NCI-H446 treated with DMSO at 0.1 percent for 48 hours (cell line): ENCODE results near the gene MORN3.
"Not testable (repeated sequence)": the region's sequence is repeated elsewhere in the genome, so short reads cannot be mapped to it uniquely, and the experiment has no call there.

ENCODE experiments used
- DNase-seq: peaks from one replicate; lab custom pipeline; 2025; lab: John Stamatoyannopoulos, UW

Gene MORN3

DNA sequence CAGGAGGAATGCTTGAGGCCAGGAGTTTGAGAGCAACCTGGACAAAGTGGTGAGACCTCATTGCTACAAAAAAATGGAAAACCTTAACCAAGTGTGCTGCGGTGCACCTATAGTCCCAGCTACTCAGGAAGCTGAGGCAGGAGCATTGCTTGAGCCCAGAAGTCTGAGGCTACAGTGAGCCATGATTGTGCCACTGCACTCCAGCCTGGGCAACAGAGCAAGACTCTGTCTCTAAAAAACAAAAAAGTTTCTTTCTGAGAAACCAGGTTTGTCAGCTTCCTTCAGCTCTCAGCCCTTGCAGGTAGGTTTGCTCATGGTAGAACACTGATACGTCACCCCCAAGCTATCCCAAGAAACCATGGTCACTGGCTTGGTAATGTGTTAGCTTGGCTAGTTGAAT is 20.0 kb upstream of the MORN3 start:
- no peak for DNase-seq

DNA sequence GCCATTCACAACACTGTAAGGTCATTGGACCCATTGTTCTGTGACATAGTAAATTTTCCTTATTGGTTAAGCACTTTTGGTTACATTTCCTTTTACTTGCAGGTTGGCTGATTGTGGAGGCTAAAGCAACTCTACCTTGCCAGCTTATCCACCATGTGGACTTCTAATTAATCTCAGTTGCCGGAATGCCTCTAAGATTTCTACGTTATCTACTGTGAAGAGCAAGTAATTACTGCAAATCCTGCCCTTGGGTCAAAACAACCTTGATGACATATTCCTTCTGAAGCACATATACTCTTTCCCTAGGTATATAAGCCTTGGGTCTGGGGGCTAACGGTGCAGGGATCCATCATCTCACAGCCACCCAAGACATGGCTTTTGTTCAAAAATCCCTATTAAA is 19.5 kb upstream of the MORN3 start:
- no peak for DNase-seq

DNA sequence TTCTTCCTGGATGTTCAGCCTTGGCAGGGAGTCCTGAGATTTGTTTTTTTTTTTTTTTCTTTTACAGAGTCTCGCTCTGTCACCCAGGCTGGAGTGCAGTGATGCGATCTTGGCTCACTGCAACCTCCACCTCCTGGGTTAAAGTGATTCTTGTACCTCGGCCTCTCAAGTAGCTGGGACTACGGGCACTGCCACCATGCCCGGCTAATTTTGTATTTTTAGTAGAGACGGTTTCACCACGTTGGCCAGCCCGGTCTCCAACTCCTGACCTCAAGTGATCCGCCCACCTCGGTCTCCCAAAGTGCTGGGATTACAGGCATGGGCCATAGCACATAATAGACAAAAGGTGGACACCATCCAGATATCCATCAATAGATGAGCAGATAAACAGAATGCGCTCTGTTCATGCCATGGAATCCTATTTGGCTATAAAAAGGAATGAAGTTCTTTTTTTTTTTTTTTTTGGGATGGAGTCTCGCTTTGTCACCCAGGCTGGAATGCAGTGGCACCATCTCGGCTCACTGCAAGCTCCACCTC is 10.3 kb upstream of the MORN3 start:
- DNase-seq = not testable (repeated sequence)

DNA sequence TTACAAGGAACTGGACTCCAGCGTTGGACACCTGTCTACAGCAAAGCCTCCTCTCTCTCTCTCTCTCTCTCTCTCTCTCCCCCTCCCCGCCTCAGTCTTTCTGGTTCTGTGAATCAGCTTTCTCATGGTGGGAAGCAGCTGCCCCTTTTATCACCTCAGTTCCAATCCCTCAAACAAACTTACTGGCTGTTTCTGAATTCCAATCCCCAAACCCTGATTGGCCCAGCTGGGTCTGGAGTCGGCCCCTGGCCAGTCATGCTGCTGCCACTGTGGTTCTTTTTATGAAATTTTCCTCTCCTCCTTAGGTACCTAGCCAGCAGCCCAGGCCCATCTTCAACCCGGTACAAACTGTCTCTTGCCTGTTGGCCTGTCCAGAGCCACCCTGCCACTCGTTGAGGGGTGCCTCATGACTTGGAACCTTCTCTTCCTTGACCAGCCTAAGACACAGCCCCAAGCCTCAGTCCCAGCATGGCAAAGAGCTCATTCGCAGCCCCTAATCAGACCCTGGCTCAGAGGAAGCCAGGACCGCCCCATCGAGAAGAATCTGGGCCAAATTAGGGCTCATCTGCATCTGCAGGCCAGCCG is 9.4 kb upstream of the MORN3 start:
- DNase-seq = no peak

- no peak for DNase-seq
Observed at GRCh38 chr12:121678305-121678704, 8.9 kb upstream of the MORN3 start.

DNA sequence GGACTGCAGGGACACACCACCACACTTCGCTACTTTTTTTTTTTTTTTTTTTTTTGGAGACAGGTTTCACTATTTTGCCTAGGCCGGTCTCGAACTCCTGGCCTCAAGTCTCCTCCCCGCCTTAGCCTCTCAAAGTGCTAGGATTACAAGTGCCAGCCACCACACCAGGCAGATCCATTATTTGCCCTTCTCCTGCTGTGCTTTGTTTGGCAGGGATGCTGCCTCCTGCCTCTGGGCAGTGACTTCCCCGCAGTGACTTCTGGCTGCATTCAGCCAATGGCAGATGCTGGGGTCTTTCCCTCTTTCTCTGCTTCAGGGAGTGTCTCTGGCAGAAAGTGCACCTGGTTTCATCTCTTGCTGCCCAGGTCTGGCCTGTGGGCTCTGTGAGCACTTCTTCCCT is 6.7 kb upstream of the MORN3 start:
- DNase-seq = peak; percentile 38

DNA sequence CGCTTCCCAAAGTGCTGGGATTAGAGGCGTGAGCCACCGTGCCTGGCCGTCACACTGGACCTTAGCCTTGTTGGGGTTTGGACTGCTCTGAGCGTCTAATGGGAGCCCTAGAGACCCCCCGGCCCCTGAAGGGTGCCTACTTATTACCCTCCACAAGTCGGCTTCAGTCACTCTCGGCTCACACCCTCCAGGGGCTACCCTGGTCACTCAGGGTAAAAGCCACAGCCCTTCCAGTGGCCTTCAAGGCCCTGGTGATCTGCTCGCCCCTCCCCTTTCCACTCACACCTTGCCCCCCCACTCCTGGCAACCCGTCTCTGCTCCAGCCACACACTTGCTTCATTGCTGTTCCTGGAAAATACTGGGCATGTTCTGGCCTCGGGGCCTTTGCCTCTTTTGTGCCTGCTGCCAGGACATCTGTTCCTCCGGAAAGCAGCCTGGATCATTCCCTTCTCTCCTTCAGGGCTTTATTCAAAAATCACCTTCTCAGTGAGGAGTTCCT is 3.6 kb upstream of the MORN3 start:
- DNase-seq = peak; percentile 41

DNA sequence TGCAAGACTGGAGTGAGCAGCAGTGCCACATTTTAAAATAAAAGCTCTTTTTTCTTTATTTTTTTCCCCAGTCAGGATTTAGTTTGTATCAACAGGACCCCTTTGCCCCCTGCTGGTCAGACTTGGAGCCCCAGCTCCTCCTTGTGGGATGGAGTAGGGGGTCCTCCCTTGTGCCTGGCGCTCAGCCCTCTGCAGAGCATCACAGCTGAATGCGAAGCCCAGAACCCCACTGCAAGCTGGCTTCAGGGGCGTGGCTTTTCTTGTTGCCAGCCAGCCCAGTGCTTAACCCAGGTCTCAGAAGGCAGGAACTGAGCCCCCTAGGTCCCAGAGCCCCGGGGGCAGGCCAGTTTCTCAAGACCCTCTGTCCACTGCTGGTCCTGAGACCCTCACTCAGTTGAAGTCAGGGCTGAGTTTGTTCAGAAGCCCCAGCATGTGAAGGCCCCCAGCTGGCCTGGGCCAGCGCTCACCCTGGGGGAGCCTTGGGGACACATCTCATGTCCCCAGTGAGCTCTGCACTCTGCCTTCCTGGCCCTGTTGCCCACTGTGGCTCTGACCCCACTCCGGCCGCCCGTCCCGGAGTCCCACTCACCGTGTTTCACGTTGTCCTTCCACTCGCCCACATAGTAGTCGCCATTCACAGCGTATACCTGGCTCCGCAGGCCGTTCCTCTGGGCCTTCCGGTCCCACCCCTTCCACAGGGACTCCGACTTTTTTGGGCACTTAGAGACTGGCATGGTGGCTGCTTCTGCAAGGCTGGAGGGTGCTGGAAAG is 519 bp downstream of the MORN3 start:
- no peak for DNase-seq

GRCh38 chr12:121666829-121667228 is 2.6 kb downstream of the MORN3 start:
- DNase-seq = not testable (repeated sequence)

DNA sequence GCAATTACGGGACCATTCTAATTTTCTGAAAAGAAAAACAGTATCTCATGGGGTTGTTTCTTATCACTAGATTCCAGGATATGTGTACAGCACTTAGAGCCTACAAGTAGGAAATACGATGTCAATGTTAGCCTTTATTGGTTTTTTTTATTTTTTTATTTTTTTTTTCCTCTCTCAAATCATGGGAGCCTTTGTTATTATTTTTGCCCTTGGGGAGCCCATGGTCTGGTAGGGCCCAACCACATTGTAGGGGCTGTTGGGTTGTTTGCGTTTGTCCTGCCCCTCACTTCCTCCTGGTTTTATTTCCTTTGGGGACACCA is 5.9 kb downstream of the MORN3 start:
- DNase-seq = no peak

GRCh38 chr12:121661353-121662105 is 7.9 kb downstream of the MORN3 start:
- DNase-seq = not testable (repeated sequence)

DNA sequence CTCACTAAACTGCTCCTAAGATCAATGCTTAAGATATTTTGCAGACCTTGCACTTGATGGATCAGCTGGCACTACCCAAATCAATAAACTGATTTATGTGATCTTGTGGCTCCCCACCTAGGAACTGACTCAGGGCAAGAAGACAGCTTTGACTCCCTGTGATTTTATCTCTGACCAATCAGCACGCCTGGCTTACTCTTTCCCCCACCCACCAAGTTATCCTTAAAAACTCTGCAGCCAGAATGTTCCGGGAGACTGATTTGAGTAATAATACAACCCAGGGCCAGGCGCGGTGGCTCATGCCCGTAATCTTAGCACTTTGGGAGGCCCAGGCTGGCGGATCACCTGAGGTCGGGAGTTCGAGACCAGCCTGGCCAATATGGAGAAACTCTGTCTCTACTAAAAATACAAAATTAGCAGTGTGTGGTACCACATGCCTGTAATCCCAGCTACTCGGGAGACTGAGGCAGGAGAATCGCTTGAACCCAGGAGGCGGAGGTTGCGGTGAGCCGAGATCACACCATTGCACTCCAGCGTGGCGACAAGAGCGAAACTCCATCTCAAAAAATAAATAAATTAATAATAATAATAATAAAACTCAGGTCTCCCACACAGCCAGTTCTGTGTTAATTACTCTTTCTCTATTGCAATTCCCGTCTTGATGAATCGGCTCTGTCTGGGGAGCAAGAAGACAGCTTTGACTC is 12.0 kb downstream of the MORN3 start:
- no peak for DNase-seq

DNA sequence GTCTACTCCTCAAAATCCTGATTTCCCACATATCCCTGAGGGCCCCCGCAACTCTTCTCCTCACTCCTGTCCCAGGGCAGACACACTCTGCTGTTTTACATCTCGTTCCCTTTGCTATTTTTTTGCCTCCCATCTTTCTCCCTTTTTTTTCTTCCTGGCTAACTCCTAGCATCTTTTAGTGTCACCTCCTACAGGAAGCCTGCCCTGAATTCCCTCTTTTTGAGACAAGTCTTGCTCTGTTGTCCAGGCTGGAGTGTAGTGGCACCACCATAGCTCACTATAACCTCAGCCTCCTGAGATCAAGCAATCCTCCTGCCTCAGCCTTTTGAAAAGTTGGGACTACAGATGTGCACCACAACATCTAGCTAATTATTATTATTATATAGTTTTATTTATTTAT is 13.3 kb downstream of the MORN3 start:
- DNase-seq = no peak

- no peak for DNase-seq
Observed at GRCh38 chr12:121653999-121654398, 15.5 kb downstream of the MORN3 start.

DNA sequence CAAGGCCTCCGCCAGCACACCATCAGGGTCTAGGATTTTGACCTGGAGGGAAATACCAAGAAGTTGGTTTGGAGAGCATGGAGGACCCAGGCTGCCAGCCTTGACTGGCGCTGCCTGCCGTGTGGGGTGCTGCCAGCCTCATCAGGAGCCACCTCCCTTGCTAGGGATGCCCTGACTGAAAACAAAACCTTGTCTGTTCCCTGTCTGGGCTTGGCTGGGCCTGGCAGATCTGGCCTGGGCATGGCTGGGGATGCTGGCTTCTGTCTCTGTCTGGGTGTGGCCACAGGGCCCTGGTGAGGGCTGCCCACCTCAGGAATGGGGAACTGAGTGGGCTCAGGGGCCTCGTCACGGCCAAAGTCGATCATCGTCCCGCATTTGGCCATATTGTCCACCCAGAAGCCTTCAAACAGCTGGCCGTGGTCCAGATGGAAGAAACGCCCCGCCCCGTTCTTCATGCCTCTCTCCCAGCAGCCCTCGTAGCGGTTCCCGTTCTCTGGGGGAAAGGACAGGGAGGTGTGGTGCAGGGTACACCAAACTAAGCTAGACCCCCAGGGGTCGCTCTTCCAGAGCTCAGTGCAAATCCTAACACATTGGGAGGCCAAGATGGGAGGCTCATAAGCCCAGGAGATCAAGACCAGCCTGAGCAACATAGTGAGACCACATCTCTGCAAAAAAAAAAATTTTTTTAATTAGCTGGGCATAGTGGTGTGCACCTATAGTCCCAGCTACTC is 16.5 kb downstream of the MORN3 start:
- DNase-seq = no peak

DNA sequence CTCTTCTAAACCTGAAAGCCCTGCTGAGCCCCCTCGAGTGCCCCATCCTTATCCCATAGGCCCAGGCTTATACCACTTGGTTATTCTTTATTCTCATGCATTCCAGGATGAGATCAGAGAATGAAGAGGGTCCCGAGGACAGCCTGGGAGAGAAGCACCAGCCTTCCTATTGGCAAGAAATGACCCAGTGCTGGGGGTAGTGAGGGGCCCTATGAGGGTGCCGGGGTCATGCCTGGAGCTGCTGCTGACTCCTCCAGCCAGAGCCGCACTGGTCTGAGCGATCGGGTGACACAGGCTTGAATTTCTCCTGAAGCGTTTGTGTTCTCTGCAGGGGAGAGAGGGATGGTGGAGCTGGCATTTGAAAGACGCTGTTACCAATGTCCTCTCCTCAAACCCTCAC is 18.1 kb downstream of the MORN3 start:
- DNase-seq = no peak

DNA sequence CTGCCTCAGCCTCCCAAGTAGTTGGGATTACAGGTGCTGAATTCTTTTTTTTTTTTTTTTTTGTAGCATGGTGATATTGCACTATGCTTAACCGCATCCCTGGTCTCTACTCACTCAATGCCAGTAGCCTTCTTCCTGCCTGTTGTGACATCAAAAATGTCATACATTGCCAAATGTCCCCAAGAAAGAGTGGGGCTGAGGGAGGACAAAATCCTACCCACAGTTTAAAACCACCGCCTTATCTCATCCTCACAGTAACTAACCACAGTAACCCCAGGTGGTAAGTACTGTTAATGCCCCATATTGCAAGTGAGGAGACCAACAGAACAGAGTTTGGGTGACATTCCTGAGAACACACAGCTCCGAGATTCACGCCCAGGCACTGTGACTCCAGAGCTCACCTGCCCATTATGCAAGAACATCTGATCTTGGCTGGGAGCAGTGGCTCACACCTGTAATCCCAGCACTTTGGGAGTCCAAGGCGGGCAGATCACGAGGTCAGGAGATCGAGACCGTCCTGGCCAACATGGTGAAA is 19.6 kb downstream of the MORN3 start:
- DNase-seq = no peak

GRCh38 chr12:121649322-121649721 is 20.1 kb downstream of the MORN3 start:
- DNase-seq = no peak

DNA sequence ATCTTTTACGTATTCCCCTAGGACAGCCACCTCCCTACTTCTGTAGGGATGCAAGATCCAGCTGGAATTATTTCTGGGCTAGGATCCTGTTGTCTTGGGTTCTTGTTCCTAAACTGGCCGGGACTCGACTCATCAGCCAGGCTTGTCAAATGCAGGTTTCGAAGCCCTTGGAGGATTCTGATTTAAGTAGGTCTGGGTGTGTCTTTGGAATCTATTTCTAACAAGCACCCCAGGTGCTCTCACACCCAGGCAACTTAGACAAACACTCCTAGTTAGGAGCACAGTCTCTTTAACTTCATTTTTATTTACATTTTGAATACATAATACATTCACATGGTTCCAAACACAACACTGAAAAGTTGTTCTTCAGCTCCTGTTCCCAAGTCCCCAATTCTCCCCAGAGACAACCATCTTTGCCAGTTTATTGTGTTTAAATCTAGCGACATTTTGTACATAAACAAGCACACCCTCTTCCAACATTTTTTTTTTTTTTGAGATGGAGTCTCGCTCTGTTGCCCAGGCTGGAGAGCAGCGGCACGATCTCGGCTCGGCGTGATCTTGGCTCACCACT is 20.9 kb downstream of the MORN3 start:
- no peak for DNase-seq

- DNase-seq = no peak
Observed at GRCh38 chr12:121641343-121641630, 28.2 kb downstream of the MORN3 start.
